A549 (cell line): Measurements from ENCODE around the gene SLC9A9. TPM values are rescaled to one million over a fixed set of nuclear protein-coding genes. Genes with fewer than 3 reads are reported as not detected.

Experiments
- ATAC-seq, 2 experiments: fragments of 200-7000 bp in 1 of 2; fragments of >200 bp in 1 of 2; cut with Nextera tagmentation in 1 of 2; cut with Tn5 transposase in 1 of 2; 3 replicates each; pipeline versions ENCODE4 v1.8.0 to v1.9.1; 2018 to 2020; ENCODE audit warnings: mild to moderate bottlenecking in 1 of 2, moderate library complexity in 1 of 2
- CTCF ChIA-PET: fragments of 300-600 bp; sonication (Branson Sonifier 250); formaldehyde crosslinking; extraction: SDS; loops from one replicate; lab custom pipeline; 2021; ENCODE audit warnings: antibody characterized with exemption, inconsistent platforms; lab: Yijun Ruan, JAX
- POLR2A ChIA-PET: fragments of 350-600 bp; formaldehyde crosslinking; extraction: SDS; loops from one replicate; lab custom pipeline; 2021; ENCODE audit warnings: antibody characterized with exemption, inconsistent platforms; lab: Yijun Ruan, JAX
- DNase-seq, 2 experiments: peaks; one replicate each; pipeline versions ENCODE4 v3.0.0 to v3.0.0-alpha.2; 2011 to 2016; ENCODE audit warnings: low read depth in 1 of 2, low spot score in 1 of 2
- FAIRE-seq: peaks from 2 replicates; lab custom pipeline; 2011; peaks lifted over from hg19 to GRCh38; lab: Jason Lieb, UNC
- H3K27ac ChIP-seq, 2 experiments: fragments of >200 bp; sonication (Bioruptor Twin); formaldehyde crosslinking; 3 replicates each; pipeline ENCODE4 v1.5.1; 2016 to 2017
- H3K4me1 ChIP-seq: fragments of >200 bp; sonication (Bioruptor Twin); formaldehyde crosslinking; 3 replicates; pipeline ENCODE4 v1.6.1; 2016
- H3K4me2 ChIP-seq: fragments of >200 bp; sonication (Bioruptor Twin); formaldehyde crosslinking; 3 replicates; pipeline ENCODE4 v1.6.1; 2016
- H3K4me3 ChIP-seq: fragments of >200 bp; sonication (Bioruptor Twin); formaldehyde crosslinking; 3 replicates; pipeline ENCODE4 v1.5.1; 2016
- H3K9me3 ChIP-seq: fragments of >200 bp; sonication (Bioruptor Twin); formaldehyde crosslinking; 3 replicates; pipeline ENCODE4 v1.6.1; 2016
- BHLHE40 ChIP-seq: IDR thresholded peaks from 2 replicates; pipeline ENCODE4 v1.6.1; 2012; ENCODE audit warnings: low read depth, low read length, inconsistent platforms
- CHD2 ChIP-seq: fragments of 150-350 bp; IDR thresholded peaks from 2 replicates; pipeline ENCODE4 v1.6.1; 2014; ENCODE audit warnings: low read length; ENCODE audit not compliant: partially characterized antibody
- EHMT2 ChIP-seq: fragments of 200-600 bp; sonication (generic); IDR thresholded peaks from 2 replicates; pipeline ENCODE4 v1.6.1; 2016; ENCODE audit warnings: antibody characterized with exemption, low read depth, mild to moderate bottlenecking, moderate library complexity
- ELK1 ChIP-seq: fragments of 150-350 bp; IDR thresholded peaks from 2 replicates; pipeline ENCODE4 v1.6.1; 2014; ENCODE audit warnings: low read depth, mild to moderate bottlenecking, low read length
- ESRRA ChIP-seq: fragments of 150-350 bp; IDR thresholded peaks from 2 replicates; pipeline ENCODE4 v1.6.1; 2014; ENCODE audit warnings: mild to moderate bottlenecking, low read length, borderline replicate concordance
- FOSB ChIP-seq: fragments of 250-450 bp; sonication (Bioruptor Pico); IDR thresholded peaks from 2 replicates; pipeline ENCODE4 v1.5.0; 2020; ENCODE audit warnings: mild to moderate bottlenecking, moderate library complexity
- FOXS1 ChIP-seq: fragments of 250-450 bp; sonication (Bioruptor Pico); IDR thresholded peaks from 2 replicates; pipeline ENCODE4 v1.5.0; 2020; ENCODE audit warnings: mild to moderate bottlenecking, moderate library complexity
- GATA3 ChIP-seq: IDR thresholded peaks from 2 replicates; pipeline ENCODE4 v1.6.1; 2012; ENCODE audit warnings: borderline replicate concordance
- JUN ChIP-seq, 2 experiments: fragments of >200 bp; sonication (Bioruptor Twin); formaldehyde crosslinking; IDR thresholded peaks; 2 replicates in 1 of 2; 3 replicates in 1 of 2; pipeline ENCODE4 v1.6.1; 2016 to 2017
- MAFK ChIP-seq: fragments of 450-650 bp; IDR thresholded peaks from 2 replicates; pipeline ENCODE4 v1.6.1; 2014; ENCODE audit not compliant: partially characterized antibody
- MAZ ChIP-seq: fragments of 150-350 bp; IDR thresholded peaks from 2 replicates; pipeline ENCODE4 v1.6.1; 2014; ENCODE audit warnings: antibody characterized with exemption, low read depth, low read length, borderline replicate concordance
- MYC ChIP-seq: IDR thresholded peaks from 2 replicates; pipeline ENCODE4 v1.6.1; 2012; ENCODE audit warnings: mild to moderate bottlenecking, inconsistent platforms, low read length, improper control_type of control experiment, borderline replicate concordance
- NPAS2 ChIP-seq: fragments of 250-450 bp; sonication (Bioruptor Pico); IDR thresholded peaks from 2 replicates; pipeline ENCODE4 v1.8.0; 2022; ENCODE audit warnings: mild to moderate bottlenecking, moderate library complexity, borderline replicate concordance
- NR3C1 ChIP-seq: fragments of >200 bp; sonication (Bioruptor Twin); formaldehyde crosslinking; IDR thresholded peaks from 3 replicates; pipeline ENCODE4 v1.6.1; 2017
- RCOR1 ChIP-seq: fragments of 150-350 bp; IDR thresholded peaks from 2 replicates; pipeline ENCODE4 v1.6.1; 2014; ENCODE audit warnings: antibody characterized with exemption, low read length, low read depth
- RFX5 ChIP-seq: fragments of 450-650 bp; IDR thresholded peaks from 2 replicates; pipeline ENCODE4 v1.7.1; 2014; ENCODE audit warnings: antibody characterized with exemption, mild to moderate bottlenecking, moderate library complexity
- SMC3 ChIP-seq: fragments of >200 bp; sonication (Bioruptor Twin); formaldehyde crosslinking; IDR thresholded peaks from 3 replicates; pipeline ENCODE4 v1.6.1; 2018; ENCODE audit warnings: inconsistent platforms
- TFCP2L1 ChIP-seq: fragments of 250-450 bp; sonication (Bioruptor Pico); IDR thresholded peaks from 2 replicates; pipeline ENCODE4 v1.5.0; 2021; ENCODE audit warnings: mild to moderate bottlenecking
- TP53 ChIP-seq: fragments of 250-450 bp; sonication (Bioruptor Pico); IDR thresholded peaks from 2 replicates; pipeline ENCODE4 v1.5.0; 2021; ENCODE audit warnings: mild to moderate bottlenecking, moderate library complexity
- ZC3H11A ChIP-seq: fragments of 450-650 bp; IDR thresholded peaks from 2 replicates; pipeline ENCODE4 v1.6.1; 2014; ENCODE audit warnings: antibody characterized with exemption, mild to moderate bottlenecking
- ZFP36 ChIP-seq: fragments of 450-650 bp; IDR thresholded peaks from 2 replicates; pipeline ENCODE4 v1.6.1; 2014; ENCODE audit warnings: borderline replicate concordance; ENCODE audit not compliant: partially characterized antibody
- ZSCAN20 ChIP-seq: fragments of 250-450 bp; sonication (Bioruptor Pico); IDR thresholded peaks from 2 replicates; pipeline ENCODE4 v1.8.0; 2022; ENCODE audit warnings: mild to moderate bottlenecking, moderate library complexity
- WGBS: methylation state at CpG from one replicate; pipeline ENCODE4 v1.1.6; 2017; ENCODE audit errors: missing lambda C conversion rate; 5-methylcytosine and 5-hydroxymethylcytosine counted together
- polyA plus RNA-seq, 4 experiments: library from polyadenylated mRNA; depleted of rRNA in 3 of 4; stranded (reverse); fragments of >200 nt; fragmentation: RNase III in 1 of 4; extraction: RNeasy Plus Mini Kit Qiagen cat#74134 plus additional on column Dnase treatment in 1 of 4; gene quantifications; 2 replicates in 3 of 4; 3 replicates in 1 of 4; pipeline ENCODE4 v1.2.3, GENCODE V29; 2011 to 2017
- TF ChIP-seq, protein P1 (sequence below): fragments of >200 bp; sonication (Bioruptor Twin); formaldehyde crosslinking; IDR thresholded peaks from 3 replicates; pipeline ENCODE4 v1.5.1; 2016
- TF ChIP-seq, protein P2 (sequence below): fragments of 200-600 bp; sonication (generic); IDR thresholded peaks from 2 replicates; pipeline ENCODE4 v1.6.1; 2016; ENCODE audit warnings: antibody characterized with exemption, mild to moderate bottlenecking, moderate library complexity

SLC9A9 gene
- polyA plus RNA-seq, 2 of the 4 experiments (the other 2 are of a cell fraction) = 0.10 to 0.32 TPM

DNA sequence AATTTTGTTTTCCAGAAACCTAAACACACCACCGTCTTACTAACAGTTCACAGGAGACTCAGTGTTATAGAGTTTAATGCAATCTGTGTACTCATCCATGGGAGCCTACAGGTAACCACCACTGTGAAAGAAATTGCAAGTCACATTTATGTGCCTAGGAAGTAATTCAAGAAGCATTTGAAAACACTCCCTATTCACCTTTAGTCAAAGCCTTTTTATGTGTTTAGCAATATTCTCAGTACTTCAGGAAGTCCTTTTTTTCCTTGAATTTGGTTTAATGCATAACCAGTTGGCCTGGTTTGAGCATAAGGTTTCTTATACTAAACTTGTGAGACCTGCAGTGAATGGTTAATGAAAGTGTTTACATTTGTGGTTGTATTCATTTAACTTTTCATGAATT lies 382.6 kb downstream of the SLC9A9 start:
- ChIA-PET CTCF (no interaction called here), POLR2A (no interaction called here)
- Histone ChIP-seq H3K4me2 (no peak overlapping the region), H3K9me3 (no peaks in the 10 kb centered on the region), H3K4me3 (no peak overlapping the region)
- ATAC-seq = no peak
- 29% methylated on average over 1 of the region's 1 CpG for WGBS
- TF ChIP-seq RCOR1 (no peak), MYC (no peak), ESRRA (no peak), FOXS1 (CRISPR knock-in tag) (no peak), JUN (IDR thresholded peaks at IDR 0.05) (no peak), GATA3 (no peak), CHD2 (no peak)
- TF ChIP-seq, protein P1, sequence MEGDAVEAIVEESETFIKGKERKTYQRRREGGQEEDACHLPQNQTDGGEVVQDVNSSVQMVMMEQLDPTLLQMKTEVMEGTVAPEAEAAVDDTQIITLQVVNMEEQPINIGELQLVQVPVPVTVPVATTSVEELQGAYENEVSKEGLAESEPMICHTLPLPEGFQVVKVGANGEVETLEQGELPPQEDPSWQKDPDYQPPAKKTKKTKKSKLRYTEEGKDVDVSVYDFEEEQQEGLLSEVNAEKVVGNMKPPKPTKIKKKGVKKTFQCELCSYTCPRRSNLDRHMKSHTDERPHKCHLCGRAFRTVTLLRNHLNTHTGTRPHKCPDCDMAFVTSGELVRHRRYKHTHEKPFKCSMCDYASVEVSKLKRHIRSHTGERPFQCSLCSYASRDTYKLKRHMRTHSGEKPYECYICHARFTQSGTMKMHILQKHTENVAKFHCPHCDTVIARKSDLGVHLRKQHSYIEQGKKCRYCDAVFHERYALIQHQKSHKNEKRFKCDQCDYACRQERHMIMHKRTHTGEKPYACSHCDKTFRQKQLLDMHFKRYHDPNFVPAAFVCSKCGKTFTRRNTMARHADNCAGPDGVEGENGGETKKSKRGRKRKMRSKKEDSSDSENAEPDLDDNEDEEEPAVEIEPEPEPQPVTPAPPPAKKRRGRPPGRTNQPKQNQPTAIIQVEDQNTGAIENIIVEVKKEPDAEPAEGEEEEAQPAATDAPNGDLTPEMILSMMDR = no peak
- TF ChIP-seq, all 56 proteins: peak for 0
- DNase-seq = no peak
- H3K4me1 ChIP-seq = peaks cover 4% of the 10 kb centered on the region; the same call in 1 of the 3 replicates
- FAIRE-seq = no peak
- H3K27ac ChIP-seq = no peak overlapping the region

- WGBS = 9% methylated on average over 2 of the region's 2 CpGs
- DNase-seq = peak in 1 of 2 experiments; percentile 15
- H3K9me3 ChIP-seq = no peaks in the 10 kb centered on the region
- H3K4me1 ChIP-seq = peaks cover 4% of the 10 kb centered on the region; the same call in 1 of the 3 replicates
- H3K4me2 ChIP-seq = no peak overlapping the region
- CTCF ChIA-PET = interaction anchor here (1.0 kb wide), 1 partner anchor 14 kb away, joined by 3 read pairs; no protein-coding TSS in a partner anchor
- H3K27ac ChIP-seq = no peak overlapping the region
- FAIRE-seq = no peak
- no peak for TF ChIP-seq BHLHE40
- no peak for TF ChIP-seq MAFK
- no peak for TF ChIP-seq MAZ
- TF ChIP-seq MYC = no peak
- no peak for TF ChIP-seq ZC3H11A
- TF ChIP-seq NPAS2 (CRISPR knock-in tag) = no peak
- no peak for TF ChIP-seq NR3C1
- no peak for TF ChIP-seq SMC3
- TF ChIP-seq TP53 (CRISPR knock-in tag) = no peak
- TF ChIP-seq FOSB (CRISPR knock-in tag) = no peak
- no peak for TF ChIP-seq RFX5
- peak; percentile 24 to 47; a peak in 3 of 6 replicates for ATAC-seq
- H3K4me3 ChIP-seq = no peak overlapping the region
- POLR2A ChIA-PET = no interaction called here
These were observed 383.4 kb downstream of the SLC9A9 start for GRCh38 chr3:143464850-143465249.

DNA sequence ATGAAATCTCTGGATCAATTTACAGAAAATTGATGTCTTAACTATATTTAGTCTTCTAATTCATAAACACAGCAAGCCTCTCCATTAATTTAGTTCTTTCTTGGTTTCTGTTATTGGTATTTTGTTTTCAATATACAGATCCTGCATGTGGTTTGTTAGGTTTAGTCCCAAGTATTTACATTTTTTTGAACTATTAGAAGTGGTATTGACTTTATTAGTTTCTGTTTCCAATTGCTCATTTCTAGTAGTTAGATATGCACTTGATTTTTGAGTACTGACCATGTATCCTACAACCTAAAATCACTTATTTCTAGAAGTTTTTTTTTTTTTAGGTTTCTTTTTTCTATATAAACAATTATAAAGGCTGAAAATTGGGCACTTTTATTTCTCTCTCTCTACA lies 392.8 kb downstream of the SLC9A9 start:
- H3K4me3 ChIP-seq = no peak overlapping the region
- no peak for ATAC-seq
- H3K9me3 ChIP-seq = no peaks in the 10 kb centered on the region
- FAIRE-seq = no peak
- no peak overlapping the region for H3K27ac ChIP-seq
- ChIA-PET CTCF (no interaction called here), POLR2A (no interaction called here)
- no peak for DNase-seq
- TF ChIP-seq JUN (IDR thresholded peaks at IDR 0.05) = no peak
- no peak for TF ChIP-seq EHMT2
- TF ChIP-seq MAZ = no peak
- H3K4me2 ChIP-seq = no peak overlapping the region
- H3K4me1 ChIP-seq = no peaks in the 10 kb centered on the region

- H3K27ac ChIP-seq = no peak overlapping the region
- H3K9me3 ChIP-seq = no peaks in the 10 kb centered on the region
- DNase-seq (no peak), FAIRE-seq (no peak), ATAC-seq (peak; percentile 30 to 47; a peak in 1 of 6 replicates)
- H3K4me1 ChIP-seq = no peaks in the 10 kb centered on the region
- no peak overlapping the region for H3K4me3 ChIP-seq
- ChIA-PET CTCF (interaction anchor here (0.9 kb wide), 1 partner anchor 14 kb away, joined by 3 read pairs; no protein-coding TSS in a partner anchor), POLR2A (no interaction called here)
- H3K4me2 ChIP-seq = no peak overlapping the region
- WGBS = 58% methylated on average over 1 of the region's 1 CpG
- TF ChIP-seq BHLHE40 (no peak), JUN (IDR thresholded peaks at IDR 0.05) (no peak), EHMT2 (no peak), FOXS1 (CRISPR knock-in tag) (no peak), ZFP36 (no peak), RFX5 (no peak), ELK1 (no peak), TFCP2L1 (CRISPR knock-in tag) (no peak), ZSCAN20 (CRISPR knock-in tag) (no peak)
- TF ChIP-seq, protein P2, sequence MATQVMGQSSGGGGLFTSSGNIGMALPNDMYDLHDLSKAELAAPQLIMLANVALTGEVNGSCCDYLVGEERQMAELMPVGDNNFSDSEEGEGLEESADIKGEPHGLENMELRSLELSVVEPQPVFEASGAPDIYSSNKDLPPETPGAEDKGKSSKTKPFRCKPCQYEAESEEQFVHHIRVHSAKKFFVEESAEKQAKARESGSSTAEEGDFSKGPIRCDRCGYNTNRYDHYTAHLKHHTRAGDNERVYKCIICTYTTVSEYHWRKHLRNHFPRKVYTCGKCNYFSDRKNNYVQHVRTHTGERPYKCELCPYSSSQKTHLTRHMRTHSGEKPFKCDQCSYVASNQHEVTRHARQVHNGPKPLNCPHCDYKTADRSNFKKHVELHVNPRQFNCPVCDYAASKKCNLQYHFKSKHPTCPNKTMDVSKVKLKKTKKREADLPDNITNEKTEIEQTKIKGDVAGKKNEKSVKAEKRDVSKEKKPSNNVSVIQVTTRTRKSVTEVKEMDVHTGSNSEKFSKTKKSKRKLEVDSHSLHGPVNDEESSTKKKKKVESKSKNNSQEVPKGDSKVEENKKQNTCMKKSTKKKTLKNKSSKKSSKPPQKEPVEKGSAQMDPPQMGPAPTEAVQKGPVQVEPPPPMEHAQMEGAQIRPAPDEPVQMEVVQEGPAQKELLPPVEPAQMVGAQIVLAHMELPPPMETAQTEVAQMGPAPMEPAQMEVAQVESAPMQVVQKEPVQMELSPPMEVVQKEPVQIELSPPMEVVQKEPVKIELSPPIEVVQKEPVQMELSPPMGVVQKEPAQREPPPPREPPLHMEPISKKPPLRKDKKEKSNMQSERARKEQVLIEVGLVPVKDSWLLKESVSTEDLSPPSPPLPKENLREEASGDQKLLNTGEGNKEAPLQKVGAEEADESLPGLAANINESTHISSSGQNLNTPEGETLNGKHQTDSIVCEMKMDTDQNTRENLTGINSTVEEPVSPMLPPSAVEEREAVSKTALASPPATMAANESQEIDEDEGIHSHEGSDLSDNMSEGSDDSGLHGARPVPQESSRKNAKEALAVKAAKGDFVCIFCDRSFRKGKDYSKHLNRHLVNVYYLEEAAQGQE = no peak
These were observed 397.6 kb downstream of the SLC9A9 start for GRCh38 chr3:143450632-143451031.
